ENCODE data around the gene DLGAP1. TPM values are rescaled to one million over a fixed set of nuclear protein-coding genes. Genes with fewer than 3 reads are reported as not detected.
A peak's percentile ranks its signal among the peaks of the same experiment; 100 is the strongest.

DLGAP1 gene
- total RNA-seq, 1 experiment from 2014 or later, result 2.8 TPM

- H3K9me3 ChIP-seq (replicated peaks), result no peaks in the 10 kb centered on the region
- no peaks in the 10 kb centered on the region for H3K36me3 ChIP-seq
- H3K4me1 ChIP-seq, result no peaks in the 10 kb centered on the region
- H3K4me3 ChIP-seq, result no peak overlapping the region
- DNase-seq, result no peak
- no peaks in the 10 kb centered on the region for H3K27me3 ChIP-seq
- no peak overlapping the region for H3K27ac ChIP-seq
These were observed 243.8 kb downstream of the DLGAP1 start for GRCh38 chr18:4211111-4211837.

DNA sequence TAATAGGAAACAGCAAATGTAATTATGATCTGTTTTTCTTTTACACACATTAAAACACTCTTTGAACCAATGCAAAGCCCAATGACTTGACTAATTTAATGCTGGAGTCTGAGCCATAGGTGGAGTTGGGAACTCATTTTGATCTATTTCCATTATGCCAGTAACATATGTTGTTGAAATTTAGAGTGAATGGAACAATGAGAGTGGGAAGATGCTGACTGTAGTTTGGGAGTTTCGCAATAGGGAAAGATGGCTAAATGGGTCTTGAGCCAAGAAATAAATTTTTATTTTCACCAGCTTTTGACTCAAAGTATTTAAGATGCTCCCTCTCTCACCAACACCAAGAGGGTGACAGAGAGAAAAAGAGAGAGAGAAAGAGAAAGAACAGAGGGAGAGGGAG is 246.7 kb downstream of the DLGAP1 start:
- Histone ChIP-seq H3K4me3 (no peak overlapping the region), H3K36me3 (no peaks in the 10 kb centered on the region), H3K9me3 (replicated peaks) (no peaks in the 10 kb centered on the region), H3K27ac (no peak overlapping the region), H3K27me3 (no peaks in the 10 kb centered on the region), H3K4me1 (no peaks in the 10 kb centered on the region)
- no peak for DNase-seq

DNA sequence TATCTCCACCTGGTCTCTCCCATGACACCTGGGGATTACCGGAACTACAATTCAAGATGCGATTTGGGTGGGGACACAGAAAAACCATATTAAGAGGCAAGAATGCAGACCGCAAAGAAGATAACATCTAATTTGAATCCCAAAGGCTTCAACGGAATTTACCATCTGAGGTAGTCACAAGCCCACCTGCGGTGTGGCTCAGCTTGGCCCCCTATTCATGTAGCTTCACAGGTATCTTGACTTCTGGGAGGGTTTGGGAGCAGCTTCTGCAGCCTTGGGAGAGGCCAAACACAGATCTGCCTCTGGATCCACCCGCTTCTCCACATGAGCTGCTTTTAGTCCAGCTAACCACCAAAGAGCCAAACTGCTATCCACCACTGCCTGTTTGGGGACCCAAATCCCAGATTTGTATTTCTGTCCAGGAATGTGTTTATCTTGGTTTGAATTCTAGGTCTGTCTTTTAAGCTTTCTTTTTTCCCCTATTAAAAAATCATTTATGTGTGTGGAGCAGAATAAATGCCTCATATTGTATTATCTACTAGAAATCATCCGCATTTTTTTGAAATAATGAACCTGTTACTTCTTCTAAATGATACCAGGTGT is 247.6 kb downstream of the DLGAP1 start:
- no peak overlapping the region for H3K27ac ChIP-seq
- no peaks in the 10 kb centered on the region for H3K36me3 ChIP-seq
- no peak for DNase-seq
- H3K27me3 ChIP-seq, result no peaks in the 10 kb centered on the region
- H3K4me1 ChIP-seq, result no peaks in the 10 kb centered on the region
- H3K4me3 ChIP-seq, result no peak overlapping the region
- H3K9me3 ChIP-seq (replicated peaks), result no peaks in the 10 kb centered on the region

DNA sequence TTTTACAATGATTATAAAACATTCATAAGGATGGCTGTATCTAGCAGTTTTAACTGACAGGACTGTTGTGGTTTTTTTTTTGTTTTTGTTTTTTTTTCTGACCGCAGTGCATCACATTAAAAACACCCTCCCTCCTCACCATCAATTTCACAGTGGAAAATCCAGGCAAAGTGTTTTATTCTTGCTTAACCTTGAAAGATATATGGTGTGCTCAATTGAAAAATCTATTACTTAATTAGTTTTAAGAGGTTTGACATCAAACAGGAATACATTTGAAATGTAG is 250.7 kb downstream of the DLGAP1 start:
- no peak for DNase-seq
- Histone ChIP-seq H3K4me3 (no peak overlapping the region), H3K4me1 (no peaks in the 10 kb centered on the region), H3K36me3 (no peaks in the 10 kb centered on the region), H3K27me3 (no peaks in the 10 kb centered on the region), H3K9me3 (replicated peaks) (no peaks in the 10 kb centered on the region), H3K27ac (no peak overlapping the region)

GRCh38 chr18:4203568-4204437 is 251.3 kb downstream of the DLGAP1 start:
- no peak overlapping the region for H3K27ac ChIP-seq
- H3K27me3 ChIP-seq, result no peaks in the 10 kb centered on the region
- no peaks in the 10 kb centered on the region for H3K9me3 ChIP-seq (replicated peaks)
- H3K4me1 ChIP-seq, result no peaks in the 10 kb centered on the region
- no peak for DNase-seq
- H3K4me3 ChIP-seq, result no peak overlapping the region
- H3K36me3 ChIP-seq, result no peaks in the 10 kb centered on the region

DNA sequence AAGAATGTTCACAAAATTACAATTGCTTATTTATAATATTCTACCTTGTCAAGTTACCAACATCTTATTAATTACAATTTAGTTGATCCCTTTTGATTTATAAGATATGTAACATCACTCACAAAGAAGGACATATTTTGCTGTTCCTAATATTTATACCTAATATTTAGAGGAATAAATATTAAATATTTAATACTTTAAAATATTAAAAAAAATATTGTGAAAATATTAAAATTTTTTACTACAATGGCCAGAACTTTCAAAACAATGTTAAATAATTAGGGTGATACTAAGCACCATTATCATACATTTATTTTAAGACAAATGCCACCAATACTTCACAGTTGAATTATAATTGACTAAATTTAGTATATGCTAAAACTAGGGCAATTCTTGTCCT is 254.7 kb downstream of the DLGAP1 start:
- no peaks in the 10 kb centered on the region for H3K9me3 ChIP-seq (replicated peaks)
- no peak overlapping the region for H3K27ac ChIP-seq
- H3K27me3 ChIP-seq, result no peaks in the 10 kb centered on the region
- H3K4me3 ChIP-seq, result no peak overlapping the region
- DNase-seq, result no peak
- no peaks in the 10 kb centered on the region for H3K4me1 ChIP-seq
- H3K36me3 ChIP-seq, result no peaks in the 10 kb centered on the region

GRCh38 chr18:4198956-4199355 is 256.2 kb downstream of the DLGAP1 start:
- H3K9me3 ChIP-seq (replicated peaks), result no peaks in the 10 kb centered on the region
- peak; percentile 13 to 20 for DNase-seq
- no peaks in the 10 kb centered on the region for H3K36me3 ChIP-seq
- H3K27me3 ChIP-seq, result no peaks in the 10 kb centered on the region
- no peaks in the 10 kb centered on the region for H3K4me1 ChIP-seq
- H3K4me3 ChIP-seq, result no peak overlapping the region
- no peak overlapping the region for H3K27ac ChIP-seq

DNA sequence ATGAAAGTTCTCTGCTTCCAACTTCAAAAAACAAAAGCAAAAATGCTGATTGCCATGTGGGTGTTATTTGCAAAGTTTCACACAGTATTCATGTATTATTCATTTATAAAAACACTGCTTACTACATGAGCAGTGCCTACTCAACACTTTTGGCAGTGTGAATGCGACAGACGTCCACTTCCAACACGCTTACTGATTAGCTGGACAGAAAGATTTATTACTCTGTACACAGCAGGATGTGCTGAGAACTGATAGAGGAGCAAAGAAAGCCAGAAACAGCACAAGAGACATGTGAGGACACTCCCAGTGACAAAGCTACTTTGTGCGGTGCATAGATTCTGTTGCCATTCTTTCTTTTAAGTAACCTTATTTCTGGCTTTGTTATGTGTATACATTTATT is 258.8 kb downstream of the DLGAP1 start:
- no peak overlapping the region for H3K4me3 ChIP-seq
- no peak for DNase-seq
- H3K9me3 ChIP-seq (replicated peaks), result no peaks in the 10 kb centered on the region
- no peaks in the 10 kb centered on the region for H3K36me3 ChIP-seq
- H3K4me1 ChIP-seq, result no peaks in the 10 kb centered on the region
- no peaks in the 10 kb centered on the region for H3K27me3 ChIP-seq
- no peak overlapping the region for H3K27ac ChIP-seq

GRCh38 chr18:4193086-4193485 is 262.0 kb downstream of the DLGAP1 start:
- Histone ChIP-seq H3K27me3 (no peaks in the 10 kb centered on the region), H3K36me3 (no peaks in the 10 kb centered on the region), H3K27ac (no peak overlapping the region), H3K4me1 (no peaks in the 10 kb centered on the region), H3K9me3 (replicated peaks) (no peaks in the 10 kb centered on the region), H3K4me3 (no peak overlapping the region)
- no peak for DNase-seq

DNA sequence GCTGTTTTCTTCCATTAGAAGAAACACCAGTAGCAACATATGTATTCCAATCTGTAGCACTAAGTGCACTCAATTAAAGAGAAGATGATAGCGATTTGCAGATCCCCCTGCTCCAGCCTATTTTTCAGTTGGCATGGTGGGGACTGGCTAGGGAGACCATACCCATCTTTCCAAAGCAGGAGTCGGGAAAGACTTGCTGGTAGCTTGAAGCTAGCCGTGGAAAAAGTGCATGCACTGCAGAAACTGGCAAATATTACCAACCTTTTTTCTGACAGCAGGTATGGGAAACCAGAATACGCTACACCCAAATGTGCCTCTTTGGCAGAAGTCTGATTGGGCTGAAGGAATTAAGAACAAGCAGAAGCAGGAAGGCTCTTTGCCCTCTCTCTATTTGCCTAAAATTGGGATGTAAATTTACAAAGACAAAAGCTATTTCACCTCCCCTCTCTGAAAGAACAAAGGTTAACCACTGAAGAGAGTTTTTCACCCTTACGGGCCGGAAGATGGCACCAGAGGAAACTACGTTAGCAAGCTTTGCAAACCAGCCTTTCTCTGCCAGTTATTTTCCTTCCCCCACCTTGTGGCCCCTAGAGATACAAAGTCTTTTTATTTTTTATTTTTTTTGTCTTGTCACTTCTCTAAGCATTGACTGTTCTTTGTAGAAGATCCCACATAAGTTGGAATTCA is 273.1 kb downstream of the DLGAP1 start:
- no peaks in the 10 kb centered on the region for H3K36me3 ChIP-seq
- H3K4me3 ChIP-seq, result no peak overlapping the region
- H3K9me3 ChIP-seq (replicated peaks), result no peaks in the 10 kb centered on the region
- H3K27me3 ChIP-seq, result no peaks in the 10 kb centered on the region
- no peaks in the 10 kb centered on the region for H3K4me1 ChIP-seq
- no peak overlapping the region for H3K27ac ChIP-seq
- DNase-seq, result no peak

- Histone ChIP-seq H3K4me1 (no peaks in the 10 kb centered on the region), H3K4me3 (no peak overlapping the region), H3K36me3 (no peaks in the 10 kb centered on the region), H3K27me3 (no peaks in the 10 kb centered on the region), H3K9me3 (replicated peaks) (no peaks in the 10 kb centered on the region), H3K27ac (no peak overlapping the region)
- no peak for DNase-seq
These were observed 274.0 kb downstream of the DLGAP1 start for GRCh38 chr18:4181086-4181485.

GRCh38 chr18:4172196-4173100 is 282.7 kb downstream of the DLGAP1 start:
- Histone ChIP-seq H3K27me3 (no peaks in the 10 kb centered on the region), H3K27ac (no peak overlapping the region), H3K4me1 (no peaks in the 10 kb centered on the region), H3K4me3 (no peak overlapping the region), H3K9me3 (replicated peaks) (no peaks in the 10 kb centered on the region), H3K36me3 (no peaks in the 10 kb centered on the region)
- DNase-seq, result no peak

GRCh38 chr18:4157352-4157751 is 297.8 kb downstream of the DLGAP1 start:
- Histone ChIP-seq H3K27ac (no peak overlapping the region), H3K9me3 (replicated peaks) (no peaks in the 10 kb centered on the region), H3K4me3 (no peak overlapping the region), H3K27me3 (no peaks in the 10 kb centered on the region), H3K36me3 (no peaks in the 10 kb centered on the region), H3K4me1 (no peaks in the 10 kb centered on the region)
- no peak for DNase-seq

DNA sequence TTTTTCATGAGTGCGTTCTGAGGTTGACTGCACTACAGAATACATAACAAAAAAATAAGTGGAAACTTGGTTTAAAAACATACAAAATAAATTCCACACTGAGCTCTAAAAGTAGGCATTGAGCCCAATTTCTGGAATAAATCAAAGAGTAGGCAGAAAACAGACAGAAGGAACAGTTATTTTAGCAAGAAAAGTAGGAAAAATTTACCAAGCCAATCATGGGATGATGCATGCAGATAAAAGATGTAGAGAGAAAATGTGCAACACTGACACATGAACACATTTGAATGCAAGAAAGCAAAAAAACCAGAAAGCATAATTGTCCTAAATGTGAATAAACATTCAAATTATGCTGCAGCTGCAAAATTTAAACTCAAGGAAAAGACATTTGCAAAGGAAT is 308.3 kb downstream of the DLGAP1 start:
- Histone ChIP-seq H3K4me1 (no peaks in the 10 kb centered on the region), H3K36me3 (no peaks in the 10 kb centered on the region), H3K27ac (no peak overlapping the region), H3K4me3 (no peak overlapping the region), H3K27me3 (no peaks in the 10 kb centered on the region), H3K9me3 (replicated peaks) (no peaks in the 10 kb centered on the region)
- no peak for DNase-seq
